HG02588 (cell line): Measurements from ENCODE around the gene ART1.

Experiments
- ATAC-seq: cut with Tn5 transposase; IDR thresholded peaks from one replicate; pipeline ENCODE4 v1.9.1; 2021; ENCODE audit warnings: mild to moderate bottlenecking, moderate library complexity; ENCODE audit not compliant: unreplicated experiment

The ART1 gene

DNA sequence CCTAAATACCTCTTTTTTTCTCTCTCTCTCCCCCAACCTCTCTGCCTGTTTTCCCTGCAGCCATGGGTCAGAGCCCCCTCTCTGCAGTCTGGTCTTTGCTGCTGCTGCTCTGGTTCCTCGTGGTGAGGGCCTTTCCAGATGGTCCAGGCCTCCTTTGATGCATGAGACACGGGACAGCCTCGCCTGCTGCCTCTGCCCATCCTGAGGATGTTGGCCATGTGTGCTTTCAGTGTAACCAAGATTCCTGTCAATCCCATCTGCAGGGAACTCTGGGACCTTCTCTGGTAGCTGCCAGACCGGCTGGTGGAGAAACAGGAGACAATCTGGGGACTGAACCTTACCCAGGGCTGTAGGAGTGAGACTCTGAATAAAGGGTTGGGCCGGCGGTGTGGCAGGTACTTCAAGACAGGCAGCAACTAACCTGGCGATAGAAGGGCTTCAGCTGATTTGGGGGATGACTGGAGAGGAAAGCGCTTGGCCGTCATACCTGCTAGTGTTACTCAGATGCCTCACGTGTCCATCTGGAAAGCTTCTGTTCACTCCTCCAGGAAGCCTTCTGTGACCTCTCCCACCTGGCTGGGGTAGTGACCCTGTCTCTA is 19.2 kb downstream of the ART1 start:
- no peak for ATAC-seq

DNA sequence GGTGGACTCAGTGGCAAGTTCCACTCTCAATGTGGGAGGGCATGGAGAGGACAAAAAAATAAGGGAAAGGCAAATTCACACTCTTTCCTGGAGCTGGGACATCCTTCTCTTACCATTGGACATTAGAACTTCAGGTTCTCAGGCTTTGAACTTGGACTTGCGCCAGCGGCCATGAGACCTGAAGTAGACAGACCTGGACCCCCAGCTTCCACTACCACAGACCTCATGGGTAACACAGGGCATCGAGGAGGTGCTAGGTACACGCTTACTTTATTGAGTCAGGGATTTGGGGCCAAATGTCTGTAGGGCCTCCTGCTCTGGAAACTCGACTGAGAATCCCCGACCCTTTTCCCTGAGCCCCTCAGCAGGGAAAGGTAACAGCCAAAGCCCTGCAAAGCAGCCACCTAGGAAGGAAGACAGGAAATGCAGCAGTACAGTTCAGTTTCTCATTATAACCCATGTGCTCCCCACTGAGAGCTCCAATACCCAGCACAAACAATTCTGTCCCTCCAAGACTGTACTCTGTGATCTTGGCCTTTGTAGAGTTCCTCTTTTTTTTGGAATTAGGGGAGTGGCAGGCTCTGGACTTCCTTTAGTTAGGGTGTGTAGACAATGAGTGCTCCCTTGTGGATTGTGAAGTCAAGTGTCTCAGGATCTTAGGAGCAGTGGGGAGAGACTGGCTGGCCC is 20.6 kb downstream of the ART1 start:
- ATAC-seq, result no peak

DNA sequence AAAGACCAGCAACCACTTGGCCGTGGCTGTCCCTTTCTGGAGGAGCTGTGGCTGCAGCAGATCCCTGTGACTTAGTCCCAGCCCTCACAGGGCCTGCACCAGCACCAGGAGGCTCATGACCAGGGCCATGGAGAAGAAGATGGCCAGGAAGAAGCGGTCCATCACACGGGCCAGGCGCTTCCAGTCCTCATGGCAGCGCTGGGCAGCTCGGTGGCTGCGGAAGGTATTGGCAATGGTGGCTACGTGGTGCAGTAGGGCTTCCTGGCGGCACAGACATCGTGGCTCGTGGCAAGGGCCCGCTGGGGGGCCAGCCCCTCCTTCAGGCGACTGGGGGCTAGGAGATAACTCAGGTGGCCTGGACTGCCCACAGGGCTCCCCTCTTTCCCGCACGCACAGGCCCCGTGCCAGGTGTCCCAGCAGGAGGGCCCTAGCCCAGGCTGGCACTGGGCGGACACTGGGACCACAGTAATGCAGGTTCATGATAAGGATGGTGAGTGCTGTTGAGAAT is 21.1 kb downstream of the ART1 start:
- ATAC-seq, result no peak

DNA sequence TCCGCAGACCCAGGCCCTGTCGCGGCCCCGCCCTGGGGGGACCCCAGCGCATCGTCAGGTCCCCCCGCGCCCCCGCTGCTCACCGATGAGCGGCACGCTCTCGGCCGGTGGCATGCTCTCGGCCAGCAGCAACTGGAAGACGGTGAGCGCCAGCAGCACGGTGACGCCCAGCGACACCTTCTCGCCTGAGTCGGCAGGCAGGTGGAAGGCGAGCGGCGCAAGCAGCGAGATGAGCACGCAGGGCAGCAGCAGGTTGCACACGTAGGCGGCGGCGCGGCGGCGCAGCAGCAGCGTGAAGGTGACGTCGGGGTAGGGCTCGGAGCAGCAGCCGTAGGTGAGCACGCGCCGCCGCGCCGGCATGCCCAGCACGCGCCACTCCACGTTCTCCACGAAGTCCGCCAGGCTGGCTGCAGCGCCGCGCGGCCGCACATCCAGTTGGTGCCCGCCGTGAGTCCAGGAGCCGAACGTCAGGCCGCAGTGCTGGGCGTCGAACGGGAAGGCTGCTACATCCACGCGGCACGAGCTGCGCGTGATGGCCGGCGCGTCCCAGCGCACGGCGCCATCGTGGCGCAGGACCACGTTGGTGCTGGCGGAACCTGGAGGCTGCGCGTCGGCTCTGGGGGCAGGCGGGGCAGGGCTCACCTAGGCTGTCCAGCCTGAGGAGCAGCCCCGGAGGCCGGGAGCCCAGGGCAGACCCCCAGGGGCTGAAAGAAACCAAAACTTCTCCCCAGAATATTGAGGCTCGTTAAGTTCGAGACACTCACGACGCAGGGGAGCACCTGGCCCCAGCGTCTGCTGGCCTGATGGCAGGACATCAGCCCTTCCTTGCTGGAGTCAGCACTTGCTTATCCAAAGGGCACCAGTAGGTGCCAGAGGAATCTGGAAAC is 22.5 kb downstream of the ART1 start:
- ATAC-seq, result no peak

DNA sequence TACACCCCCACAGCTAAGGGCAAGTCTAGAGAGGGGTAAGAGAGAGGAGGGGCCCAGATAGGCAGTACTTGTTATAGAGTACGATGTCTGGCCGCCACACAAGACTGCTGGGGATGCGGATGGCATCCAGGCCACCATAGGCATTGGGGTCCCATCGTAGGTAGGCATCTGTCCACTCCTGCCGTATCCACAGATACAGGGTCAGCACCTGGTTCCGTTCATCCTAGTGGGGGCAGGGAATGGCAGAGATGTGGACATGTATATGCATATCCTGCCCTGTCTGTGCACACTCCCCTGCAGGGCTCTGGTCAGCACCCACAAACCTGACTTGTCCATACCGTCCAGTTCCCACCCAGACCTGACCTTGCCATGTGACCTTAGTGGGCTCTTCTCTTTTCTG is 24.2 kb downstream of the ART1 start:
- no peak for ATAC-seq

DNA sequence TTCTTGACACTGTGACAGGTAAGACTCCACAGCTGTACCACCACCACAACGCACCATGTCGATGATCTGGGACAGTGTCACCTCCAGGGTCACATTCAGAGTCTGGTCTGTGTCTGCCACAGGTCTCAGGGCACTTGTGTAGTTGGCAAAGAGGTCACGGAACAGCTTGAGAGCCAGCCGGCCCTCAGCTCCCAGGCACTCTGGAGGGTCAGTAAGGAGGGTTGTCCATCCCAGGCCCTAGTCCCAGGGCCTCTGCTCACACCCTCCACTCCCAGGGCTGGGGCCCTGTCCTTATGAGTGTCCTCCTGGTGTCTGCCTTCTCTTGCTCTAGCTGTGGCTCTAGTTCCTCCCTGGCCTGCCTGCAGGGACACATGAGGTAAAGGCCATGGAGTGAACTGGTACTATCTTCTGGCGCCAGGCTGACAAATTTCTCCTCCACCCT is 24.8 kb downstream of the ART1 start:
- ATAC-seq, result no peak

DNA sequence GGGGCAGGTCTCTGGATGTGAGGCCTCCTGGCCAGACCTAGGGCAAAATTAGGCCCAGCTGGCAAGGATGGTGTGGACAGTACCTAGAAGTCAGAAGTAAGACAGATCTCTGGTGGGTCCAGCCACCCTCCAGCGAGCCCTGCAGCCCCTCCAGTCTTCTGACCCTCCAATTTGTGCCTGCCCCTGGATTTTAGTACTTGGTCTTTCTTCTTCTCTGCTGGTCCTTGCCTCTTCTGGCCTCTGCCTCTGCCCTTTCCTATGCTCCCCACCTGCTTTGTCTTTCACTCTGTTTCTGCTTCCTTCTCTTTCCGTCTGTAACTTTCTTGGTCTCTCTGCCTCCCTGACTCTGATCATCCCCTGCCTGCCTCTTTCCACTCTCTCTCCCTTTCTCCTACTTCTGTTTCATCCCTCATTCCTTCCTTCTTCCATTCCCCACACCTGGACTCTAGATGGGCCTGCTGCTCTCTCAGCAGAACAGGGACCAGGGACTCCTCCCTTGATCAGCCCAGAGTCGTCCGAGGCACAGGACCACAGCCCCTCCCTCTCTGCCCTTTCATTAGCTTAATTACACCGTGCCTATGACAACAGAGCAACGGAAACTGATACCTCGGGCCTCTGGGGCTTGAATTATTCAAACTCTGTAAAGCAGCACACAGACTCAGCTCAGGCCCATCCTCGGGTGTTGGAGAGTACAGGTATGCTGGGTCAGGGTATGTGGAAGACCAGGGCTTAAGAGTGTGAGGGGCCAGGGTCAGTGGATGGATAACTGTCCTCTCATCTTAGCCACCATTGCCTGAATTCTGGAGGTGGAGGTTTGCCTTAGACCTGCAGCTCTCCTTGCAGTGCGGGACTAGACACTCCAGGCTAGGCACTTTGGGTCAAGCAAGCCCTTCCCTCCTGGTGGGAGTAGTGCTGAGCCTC is 26.7 kb downstream of the ART1 start, which contains the start of gene CHRNA10:
TSS of gene CHRNA10 (minus strand) at position 51 of the 921 bp plus-strand sequence. CDS start 72 bp downstream, outside the sequence.
- no peak for ATAC-seq

DNA sequence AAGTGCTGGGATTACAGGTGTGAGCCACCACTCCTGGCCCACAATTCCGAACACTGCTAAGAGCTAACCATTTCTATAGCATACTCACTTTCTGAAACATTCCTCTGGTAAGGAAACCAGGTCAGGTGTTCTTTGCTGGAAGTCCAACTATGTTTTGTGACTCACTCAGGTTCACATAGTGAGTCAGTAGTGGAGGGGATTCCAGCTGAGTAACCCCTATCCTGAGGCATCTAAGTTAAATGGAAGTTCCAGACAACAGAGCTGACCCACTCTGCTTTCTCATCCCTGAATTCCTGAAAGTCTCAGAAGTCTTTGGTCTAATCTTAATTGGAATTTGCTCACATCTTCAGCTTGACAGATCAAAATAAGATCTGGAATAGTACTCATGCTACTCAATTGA is 29.3 kb downstream of the ART1 start:
- no peak for ATAC-seq

DNA sequence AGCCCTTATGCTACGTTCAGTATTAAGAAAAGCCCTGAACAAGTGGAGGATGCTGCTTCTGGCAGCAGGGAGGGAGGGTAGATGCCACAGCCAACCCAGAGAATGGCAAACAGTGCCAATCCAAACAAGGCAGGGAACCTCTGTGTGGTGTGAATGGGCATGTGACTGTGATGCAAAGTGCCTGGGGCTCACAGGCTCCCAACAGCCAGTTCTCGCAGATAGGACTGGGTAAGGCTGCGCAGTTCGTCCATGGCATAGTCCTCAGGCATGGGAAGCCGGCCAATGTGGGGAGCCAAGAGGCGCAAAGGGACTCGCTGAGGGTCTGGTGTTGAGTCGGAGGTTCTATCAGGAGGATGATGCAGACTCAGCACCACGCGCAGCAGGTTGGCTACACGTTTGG is 31.0 kb downstream of the ART1 start:
- ATAC-seq, result no peak

DNA sequence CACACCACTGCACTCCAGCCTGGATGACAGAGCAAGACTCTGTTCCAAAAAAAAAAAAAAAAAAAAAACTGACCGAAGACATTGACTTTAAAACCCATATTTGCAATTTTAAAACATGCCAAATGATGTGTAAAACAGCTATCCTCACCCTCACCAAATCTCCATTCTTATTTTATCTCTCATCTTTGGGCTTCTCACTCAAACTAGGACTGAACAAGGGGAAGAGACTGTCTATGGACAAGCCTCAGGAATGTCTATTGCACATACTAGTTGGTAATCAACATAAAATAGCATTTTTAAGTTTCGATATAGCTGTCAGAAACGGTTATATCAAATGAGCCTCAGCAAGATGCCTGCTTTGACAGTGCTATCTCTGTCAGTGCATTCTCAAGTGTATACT is 34.1 kb downstream of the ART1 start:
- ATAC-seq, result no peak

DNA sequence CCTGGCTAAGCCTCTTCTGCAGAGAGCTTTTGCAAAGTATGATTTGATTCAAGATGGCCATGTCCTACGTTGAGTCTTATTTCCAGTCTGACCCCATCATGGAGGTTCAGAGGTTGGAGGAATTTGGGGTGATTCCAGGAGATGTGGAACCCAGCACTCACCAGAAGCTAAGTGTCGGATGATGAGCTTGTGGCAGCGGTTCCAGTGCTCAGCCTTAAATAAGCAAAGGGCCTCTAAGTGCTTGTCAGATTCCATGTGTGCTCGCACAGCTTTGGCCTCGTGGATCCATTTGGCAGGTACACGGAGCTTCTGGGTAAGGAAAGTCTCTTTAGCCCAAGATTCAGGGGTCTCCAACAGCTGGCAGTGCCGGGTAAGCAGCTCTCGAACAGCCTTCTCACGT is 38.1 kb downstream of the ART1 start:
- ATAC-seq, result no peak

DNA sequence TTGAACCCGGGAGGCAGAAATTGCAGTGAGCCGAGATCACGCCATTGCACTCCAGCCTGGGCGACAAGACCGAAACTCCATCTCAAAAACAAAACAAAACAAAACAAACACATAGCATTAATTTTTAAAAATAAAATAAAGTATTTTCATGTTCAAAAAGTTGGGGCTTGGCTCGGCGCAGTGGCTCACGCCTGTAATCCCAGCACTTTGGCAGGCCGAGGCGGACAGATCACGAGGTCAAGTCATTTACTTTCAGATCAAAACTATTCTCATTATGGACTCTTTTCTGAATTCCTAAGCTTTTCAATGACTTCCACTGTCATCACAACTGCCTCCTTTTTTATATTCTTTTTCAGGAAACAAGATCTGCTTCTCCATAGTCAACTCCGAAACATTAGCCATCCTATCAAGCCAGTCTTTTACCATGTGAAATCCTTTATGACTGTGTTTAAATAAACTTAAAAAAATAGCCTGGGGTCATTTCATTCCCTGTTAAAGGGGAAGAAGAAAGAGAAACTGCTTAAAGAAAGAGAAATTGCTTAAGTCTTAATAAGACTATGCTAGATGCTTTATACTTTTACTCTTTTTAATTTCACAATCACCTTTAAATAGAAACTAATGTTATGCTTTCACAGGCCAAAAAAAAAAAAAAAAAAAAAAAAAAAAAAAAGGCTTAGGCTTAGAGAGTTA is 39.3 kb downstream of the ART1 start:
- no peak for ATAC-seq

DNA sequence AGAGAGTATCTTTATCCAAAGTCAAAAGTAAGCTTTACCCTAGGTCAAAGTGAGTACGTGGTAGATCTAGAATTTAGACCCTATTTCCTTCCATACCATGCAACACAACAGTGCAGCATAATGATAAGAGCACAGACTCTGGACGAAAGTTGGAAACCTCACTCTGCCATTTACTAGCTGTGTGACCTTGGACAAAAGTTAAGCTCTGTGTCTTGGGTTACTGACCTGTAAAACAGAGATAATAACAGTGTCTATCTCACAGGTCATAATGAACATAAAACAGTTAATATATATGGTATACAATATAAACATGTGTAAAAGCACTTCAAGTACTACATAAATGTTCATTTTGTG is 39.9 kb downstream of the ART1 start:
- ATAC-seq, result no peak

DNA sequence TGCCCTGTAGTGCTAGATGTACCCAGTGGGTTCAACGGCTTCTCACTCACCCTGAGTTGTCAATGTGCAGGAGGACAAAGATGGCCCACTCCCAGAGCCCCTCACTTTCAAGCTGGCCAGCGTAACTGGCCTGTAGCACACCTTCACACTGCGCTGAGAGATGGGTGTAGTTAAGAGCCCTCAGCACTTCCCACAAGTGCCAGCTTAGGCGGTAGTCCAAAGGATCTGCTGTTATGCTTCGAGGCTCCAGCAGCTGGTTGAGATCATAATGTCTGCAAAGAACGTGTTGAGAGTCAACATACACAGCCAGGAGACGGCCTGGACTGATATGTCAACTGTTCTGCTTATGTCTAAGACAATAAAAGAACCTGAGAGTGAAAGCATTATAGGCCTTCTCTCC is 41.0 kb downstream of the ART1 start:
- ATAC-seq, result no peak

DNA sequence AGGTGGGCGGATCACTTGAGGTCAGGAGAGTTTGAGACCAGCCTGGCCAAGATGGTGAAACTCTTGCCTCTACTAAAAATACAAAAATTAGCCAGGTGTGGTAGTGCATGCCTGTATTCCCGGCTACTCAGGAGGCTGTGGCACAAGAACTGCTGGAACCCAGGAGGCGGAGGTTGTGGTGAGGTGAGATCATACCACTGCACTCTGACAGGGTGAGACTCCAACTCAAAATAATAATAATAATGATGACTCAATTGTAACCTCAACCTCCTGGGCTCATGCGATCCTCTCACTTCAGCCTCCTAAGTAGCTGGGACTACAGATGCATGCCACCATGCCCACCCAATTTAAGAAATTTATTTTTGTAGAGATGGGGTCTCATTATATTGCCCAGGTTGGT is 41.8 kb downstream of the ART1 start:
- no peak for ATAC-seq

DNA sequence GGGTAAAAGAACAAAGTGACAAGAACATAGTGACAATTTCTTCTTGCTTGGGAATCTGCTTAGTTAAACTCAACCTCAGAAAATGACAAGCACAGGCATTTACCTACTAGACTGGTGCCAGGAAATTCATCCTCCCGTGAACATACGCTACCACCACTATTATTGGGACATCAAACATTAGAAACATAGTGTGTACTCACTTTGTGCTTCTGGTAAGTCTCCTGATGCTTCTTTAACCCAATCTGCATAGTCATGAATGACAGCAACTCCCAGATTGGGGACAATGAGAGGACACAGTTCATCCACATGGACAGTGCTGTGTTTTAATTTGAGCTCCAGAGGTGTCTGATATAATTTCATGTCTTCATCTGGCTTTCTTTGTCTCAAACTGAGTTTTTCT is 55.5 kb downstream of the ART1 start:
- no peak for ATAC-seq

DNA sequence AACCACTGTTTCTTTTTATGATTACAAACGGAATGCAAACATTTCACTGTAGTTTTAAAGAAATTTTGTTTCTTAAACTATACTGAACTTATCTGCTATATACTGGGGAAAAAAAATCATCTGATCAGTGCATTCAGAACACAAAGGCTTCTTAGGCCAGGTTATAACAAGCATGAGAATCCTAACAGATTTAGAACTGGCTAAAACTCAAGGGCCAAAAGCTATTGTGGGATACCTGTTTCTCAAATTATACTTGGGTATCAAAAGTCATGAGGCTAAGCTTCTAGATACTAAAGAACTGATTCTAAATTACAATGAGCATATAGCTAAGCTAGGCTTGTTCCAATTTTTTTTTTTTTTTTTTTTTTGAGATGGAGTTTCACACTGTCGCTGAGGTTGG is 56.0 kb downstream of the ART1 start:
- ATAC-seq, result no peak

DNA sequence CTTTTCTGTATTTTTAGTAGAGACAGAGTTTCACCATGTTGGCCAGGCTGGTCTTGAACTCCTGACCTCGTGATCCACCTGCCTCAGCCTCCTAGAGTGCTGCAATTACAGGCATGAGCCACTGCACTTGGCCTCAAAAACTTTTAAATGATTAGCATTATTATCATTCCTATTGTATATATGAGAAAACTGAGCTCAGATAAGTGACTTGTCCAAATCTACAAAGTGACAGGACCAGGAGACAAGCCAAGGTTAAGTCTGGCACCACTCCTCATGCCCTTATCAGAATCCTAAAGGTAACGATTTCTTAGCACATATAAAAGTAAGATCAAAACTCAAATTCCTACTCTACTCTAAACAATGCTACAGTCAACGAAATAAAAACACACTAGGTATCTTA is 58.5 kb downstream of the ART1 start:
- ATAC-seq, result no peak

DNA sequence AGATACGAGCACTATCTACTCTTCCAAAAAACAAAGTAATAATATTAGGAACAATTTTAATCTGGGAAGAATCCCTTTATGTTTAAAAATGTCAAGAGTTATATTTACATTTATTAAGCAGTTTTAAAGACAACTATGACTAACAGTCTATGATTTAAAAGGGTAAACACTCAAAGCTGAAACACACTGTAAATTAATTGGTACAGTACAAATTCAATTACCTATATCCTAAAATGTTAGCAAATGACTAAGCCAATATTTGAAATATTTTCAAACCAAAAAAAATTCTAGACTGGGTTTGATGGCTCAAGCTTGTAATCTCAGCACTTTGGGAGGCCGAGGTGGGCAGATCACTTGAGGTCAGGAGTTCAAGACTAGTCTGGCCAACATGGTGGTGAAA is 62.2 kb downstream of the ART1 start:
- ATAC-seq, result no peak

DNA sequence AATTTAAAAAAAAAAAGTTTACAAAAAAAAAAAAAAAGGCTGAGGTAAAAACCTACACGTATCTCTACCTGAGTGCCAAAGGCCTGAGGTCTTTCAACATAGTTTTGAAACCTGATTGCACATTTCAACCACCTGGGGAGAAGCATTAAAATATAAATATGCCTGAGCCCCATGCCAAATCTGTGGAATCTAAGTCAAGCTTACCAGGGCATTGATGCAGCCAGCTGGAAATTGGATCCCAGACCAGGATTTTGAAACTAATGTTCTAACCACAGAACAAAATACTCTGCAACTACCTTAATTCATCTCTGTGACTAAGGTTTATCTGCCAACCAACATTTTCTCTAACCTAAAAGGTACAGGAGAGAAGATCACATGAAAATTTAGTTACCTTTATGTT is 65.0 kb downstream of the ART1 start:
- ATAC-seq, result no peak
